PFSK-1 (cell line): ENCODE data around the gene NEURL1B.

ENCODE experiments used
- FOXP2 ChIP-seq: optimal IDR thresholded peaks from 2 replicates; pipeline ENCODE3; 2011; ENCODE audit warnings: borderline replicate concordance, control low read depth, inconsistent platforms; ENCODE audit not compliant: insufficient read depth; ENCODE audit errors: extremely low read length, extremely low read depth
- POLR2AphosphoS5 ChIP-seq: IDR thresholded peaks from 2 replicates; pipeline ENCODE4 v1.6.1; 2012; ENCODE audit warnings: low read depth, mild to moderate bottlenecking, control low read depth, low read length, moderate library complexity
- REST ChIP-seq, 2 experiments: IDR thresholded peaks; 2 replicates each; pipeline versions ENCODE4 v1.6.1 to v1.8.0; 2011 to 2012; ENCODE audit warnings: low read depth in 2 of 2, low read length in 2 of 2, control low read depth in 1 of 2, inconsistent platforms in 1 of 2, mild to moderate bottlenecking in 1 of 2, moderate library complexity in 1 of 2; ENCODE audit not compliant: insufficient read depth in 1 of 2
- TAF1 ChIP-seq: IDR thresholded peaks from 2 replicates; pipeline ENCODE4 v1.6.1; 2012; ENCODE audit warnings: low read length, control low read depth, borderline replicate concordance; ENCODE audit not compliant: insufficient read depth

- TF ChIP-seq POLR2AphosphoS5 (no peak), REST (IDR thresholded peaks at IDR 0.05; ENCODE audit: insufficient read depth in 1 of 2, low read depth in 2 of 2, low read length in 2 of 2) (no peak), TAF1 (no peak), FOXP2 (no peak)
Observed at GRCh38 chr5:172599204-172599567, 41.9 kb upstream of the NEURL1B start.
